WTC11 (cell line): ENCODE data around the gene VEGFA. TPM values are rescaled to one million over a fixed set of nuclear protein-coding genes. Genes with fewer than 3 reads are reported as not detected.

ENCODE experiments used
- ATAC-seq: fragments of 200-7000 bp; cut with Tn5 transposase; 2 replicates; pipeline ENCODE4 v1.10.0; 2021; ENCODE audit warnings: mild to moderate bottlenecking, moderate library complexity
- CTCF ChIA-PET: fragments of 300-600 bp; sonication (Branson Sonifier 250); formaldehyde crosslinking; loops from one replicate; lab custom pipeline; 2021; ENCODE audit warnings: antibody characterized with exemption; lab: Charles Lee
- POLR2A ChIA-PET: fragments of 350-600 bp; sonication (Branson Sonifier 250); formaldehyde crosslinking; loops from one replicate; lab custom pipeline; 2021; ENCODE audit warnings: antibody characterized with exemption; lab: Charles Lee
- DNase-seq: peaks from one replicate; pipeline ENCODE4 v3.0.0; 2021; ENCODE audit warnings: low spot score
- H3K27ac Mint-ChIP-seq: 2 replicates; pipeline ENCODE4 v1.8.0; 2021; ENCODE audit warnings: mixed read lengths
- H3K27me3 Mint-ChIP-seq: 2 replicates; pipeline ENCODE4 v1.8.0; 2021; ENCODE audit warnings: low read depth, mild to moderate bottlenecking, moderate library complexity, mixed read lengths
- H3K36me3 Mint-ChIP-seq: 2 replicates; pipeline ENCODE4 v1.8.0; 2021; ENCODE audit warnings: mixed read lengths
- H3K4me1 Mint-ChIP-seq: 2 replicates; pipeline ENCODE4 v1.8.0; 2022; ENCODE audit warnings: mixed read lengths
- H3K4me3 Mint-ChIP-seq: 2 replicates; pipeline ENCODE4 v1.8.0; 2021; ENCODE audit warnings: mild to moderate bottlenecking, moderate library complexity, mixed read lengths
- H3K9me3 Mint-ChIP-seq: 2 replicates; pipeline ENCODE4 v1.8.0; 2021; ENCODE audit warnings: mixed read lengths
- FOXJ3 ChIP-seq: sonication (generic); formaldehyde crosslinking; IDR thresholded peaks from 2 replicates; pipeline ENCODE4 v1.9.0; 2021; ENCODE audit warnings: missing genetic modification reagents, mild to moderate bottlenecking, borderline replicate concordance
- NR3C1 ChIP-seq: sonication (generic); formaldehyde crosslinking; conservative IDR thresholded peaks from 2 replicates; pipeline ENCODE4 v1.8.1; 2023; ENCODE audit warnings: low read depth, mild to moderate bottlenecking, missing genetic modification reagents
- SOX15 ChIP-seq: fragments of 250-450 bp; sonication (Bioruptor Pico); IDR thresholded peaks from 2 replicates; pipeline ENCODE4 v1.9.0; 2021; ENCODE audit warnings: mild to moderate bottlenecking
- TEAD1 ChIP-seq: sonication (generic); formaldehyde crosslinking; IDR thresholded peaks from 2 replicates; pipeline ENCODE4 v1.8.0; 2022; ENCODE audit warnings: mild to moderate bottlenecking, missing genetic modification reagents
- ZNF423 ChIP-seq: fragments of 250-450 bp; sonication (Bioruptor Pico); IDR thresholded peaks from 2 replicates; pipeline ENCODE4 v2.1.2; 2022; ENCODE audit warnings: mild to moderate bottlenecking, moderate library complexity
- total RNA-seq: library from RNA; stranded (reverse); gene quantifications from 3 replicates; pipeline ENCODE4 v1.2.3, GENCODE V29; 2021
- TF ChIP-seq, protein P1 (sequence below): sonication (generic); formaldehyde crosslinking; IDR thresholded peaks from 2 replicates; pipeline ENCODE4 v1.8.0; 2023; ENCODE audit warnings: missing genetic modification reagents
- TF ChIP-seq, protein P2 (sequence below): sonication (generic); formaldehyde crosslinking; IDR thresholded peaks from 2 replicates; pipeline ENCODE4 v1.8.1; 2022; ENCODE audit warnings: missing genetic modification reagents, borderline replicate concordance
- TF ChIP-seq, protein P3 (sequence below): sonication (generic); formaldehyde crosslinking; IDR thresholded peaks from 2 replicates; pipeline ENCODE4 v1.8.1; 2023; ENCODE audit warnings: mild to moderate bottlenecking, missing genetic modification reagents, moderate library complexity
- TF ChIP-seq, protein P4 (sequence below): sonication (generic); formaldehyde crosslinking; IDR thresholded peaks from 2 replicates; pipeline ENCODE4 v1.8.0; 2022; ENCODE audit warnings: mild to moderate bottlenecking, missing genetic modification reagents
- TF ChIP-seq, protein P5 (sequence below): fragments of 250-450 bp; sonication (Bioruptor Pico); IDR thresholded peaks from 2 replicates; pipeline ENCODE4 v2.1.2; 2022; ENCODE audit warnings: mild to moderate bottlenecking, moderate library complexity
- TF ChIP-seq, protein P6 (sequence below): fragments of 250-450 bp; sonication (Bioruptor Pico); IDR thresholded peaks from 2 replicates; pipeline ENCODE4 v1.9.0; 2021; ENCODE audit warnings: mild to moderate bottlenecking, borderline replicate concordance

The VEGFA gene
- total RNA-seq, 1 experiment from 2014 or later = 43.8 TPM

DNA sequence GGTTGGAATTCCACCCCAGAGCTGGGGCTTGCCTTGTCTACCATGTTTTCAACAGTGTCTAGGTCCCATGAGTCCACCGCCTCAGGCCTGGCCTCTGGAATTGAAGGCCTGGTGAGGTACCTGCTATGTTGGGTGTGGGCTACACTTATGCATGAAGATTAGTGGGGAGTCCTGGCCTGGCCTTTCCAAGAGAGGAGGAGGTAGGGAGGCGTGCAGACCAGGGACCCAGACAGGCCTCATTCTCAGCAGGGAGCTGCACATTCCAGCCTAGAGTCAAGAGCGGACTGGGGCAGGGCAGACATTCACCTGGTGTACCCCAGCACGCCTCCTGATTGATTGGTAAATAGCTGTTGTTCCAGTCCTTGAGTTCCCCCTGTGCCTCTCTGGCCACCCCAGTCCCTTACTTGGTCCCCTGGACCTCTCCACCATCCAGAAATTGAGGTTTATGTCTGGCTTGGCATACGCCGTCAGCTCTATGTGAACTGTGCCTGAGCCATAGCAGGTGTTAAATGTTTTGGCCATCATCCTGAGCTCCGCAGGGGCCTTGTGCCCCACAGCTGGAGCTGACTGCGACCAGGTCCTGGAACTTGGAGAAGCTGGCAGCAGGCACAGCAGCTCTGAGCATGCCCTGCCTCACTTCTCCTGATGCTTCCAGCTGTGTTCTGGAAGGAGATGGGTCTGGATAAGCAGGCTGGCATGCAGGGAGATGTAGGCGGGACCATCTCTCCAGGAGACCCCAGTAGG, 8.2 kb upstream of the VEGFA start:
- no peak overlapping the region for H3K27ac Mint-ChIP-seq

DNA sequence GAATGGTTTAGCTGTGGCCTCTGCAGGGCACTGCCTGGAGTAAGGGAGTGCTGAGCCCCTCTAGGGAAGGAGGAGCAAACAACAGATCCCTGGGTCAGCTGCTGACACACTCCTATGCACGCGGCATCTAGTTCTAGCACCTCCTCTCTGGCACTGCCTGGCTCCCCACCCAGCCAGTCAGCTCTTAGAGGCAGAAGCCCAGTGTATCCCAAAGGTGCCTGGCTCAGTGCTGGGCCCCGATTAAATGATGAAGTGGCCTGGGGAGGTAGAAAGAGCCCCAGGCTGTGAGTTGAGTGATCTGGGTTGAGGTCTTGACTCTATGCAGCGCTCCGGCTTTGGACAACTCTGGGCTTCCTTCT, 7.6 kb upstream of the VEGFA start:
- Mint-ChIP-seq H3K27ac (no peak overlapping the region), H3K36me3 (no peaks in the 10 kb centered on the region), H3K4me1 (peaks cover 41% of the 10 kb centered on the region), H3K9me3 (no peaks in the 10 kb centered on the region), H3K4me3 (no peak overlapping the region), H3K27me3 (peaks cover 8% of the 10 kb centered on the region)
- DNase-seq = no peak
- ChIA-PET POLR2A (interaction anchor here (0.9 kb wide), 1 partner anchor 8 kb away, joined by 3 read pairs; the partner anchor contains the start of gene VEGFA), CTCF (interaction anchor here (0.5 to 6.1 kb wide), 12 partner anchors 7 to 317 kb away, joined by 3 to 67 read pairs (median 6); partner anchors contain the start of gene VEGFA)
- ATAC-seq = no peak
- TF ChIP-seq, protein P1, sequence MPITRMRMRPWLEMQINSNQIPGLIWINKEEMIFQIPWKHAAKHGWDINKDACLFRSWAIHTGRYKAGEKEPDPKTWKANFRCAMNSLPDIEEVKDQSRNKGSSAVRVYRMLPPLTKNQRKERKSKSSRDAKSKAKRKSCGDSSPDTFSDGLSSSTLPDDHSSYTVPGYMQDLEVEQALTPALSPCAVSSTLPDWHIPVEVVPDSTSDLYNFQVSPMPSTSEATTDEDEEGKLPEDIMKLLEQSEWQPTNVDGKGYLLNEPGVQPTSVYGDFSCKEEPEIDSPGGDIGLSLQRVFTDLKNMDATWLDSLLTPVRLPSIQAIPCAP = no peak
- TF ChIP-seq FOXJ3 (CRISPR knock-in tag) (no peak), SOX15 (CRISPR knock-in tag) (no peak), NR3C1 (CRISPR knock-in tag) (no peak)
- TF ChIP-seq, protein P2, sequence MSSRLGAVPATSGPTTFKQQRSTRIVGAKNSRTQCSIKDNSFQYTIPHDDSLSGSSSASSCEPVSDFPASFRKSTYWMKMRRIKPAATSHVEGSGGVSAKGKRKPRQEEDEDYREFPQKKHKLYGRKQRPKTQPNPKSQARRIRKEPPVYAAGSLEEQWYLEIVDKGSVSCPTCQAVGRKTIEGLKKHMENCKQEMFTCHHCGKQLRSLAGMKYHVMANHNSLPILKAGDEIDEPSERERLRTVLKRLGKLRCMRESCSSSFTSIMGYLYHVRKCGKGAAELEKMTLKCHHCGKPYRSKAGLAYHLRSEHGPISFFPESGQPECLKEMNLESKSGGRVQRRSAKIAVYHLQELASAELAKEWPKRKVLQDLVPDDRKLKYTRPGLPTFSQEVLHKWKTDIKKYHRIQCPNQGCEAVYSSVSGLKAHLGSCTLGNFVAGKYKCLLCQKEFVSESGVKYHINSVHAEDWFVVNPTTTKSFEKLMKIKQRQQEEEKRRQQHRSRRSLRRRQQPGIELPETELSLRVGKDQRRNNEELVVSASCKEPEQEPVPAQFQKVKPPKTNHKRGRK (CRISPR knock-in tag) = no peak
- TF ChIP-seq, protein P3, sequence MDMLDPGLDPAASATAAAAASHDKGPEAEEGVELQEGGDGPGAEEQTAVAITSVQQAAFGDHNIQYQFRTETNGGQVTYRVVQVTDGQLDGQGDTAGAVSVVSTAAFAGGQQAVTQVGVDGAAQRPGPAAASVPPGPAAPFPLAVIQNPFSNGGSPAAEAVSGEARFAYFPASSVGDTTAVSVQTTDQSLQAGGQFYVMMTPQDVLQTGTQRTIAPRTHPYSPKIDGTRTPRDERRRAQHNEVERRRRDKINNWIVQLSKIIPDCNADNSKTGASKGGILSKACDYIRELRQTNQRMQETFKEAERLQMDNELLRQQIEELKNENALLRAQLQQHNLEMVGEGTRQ (CRISPR knock-in tag) = no peak

More for the DNA sequence above, 8.2 kb upstream of the VEGFA start:
- Mint-ChIP-seq H3K4me3 (no peak overlapping the region), H3K36me3 (no peaks in the 10 kb centered on the region)
- TF ChIP-seq TEAD1 (no peak), ZNF423 (peak; percentile 25; the same call in 1 of the 2 replicates)
- TF ChIP-seq, protein P4, sequence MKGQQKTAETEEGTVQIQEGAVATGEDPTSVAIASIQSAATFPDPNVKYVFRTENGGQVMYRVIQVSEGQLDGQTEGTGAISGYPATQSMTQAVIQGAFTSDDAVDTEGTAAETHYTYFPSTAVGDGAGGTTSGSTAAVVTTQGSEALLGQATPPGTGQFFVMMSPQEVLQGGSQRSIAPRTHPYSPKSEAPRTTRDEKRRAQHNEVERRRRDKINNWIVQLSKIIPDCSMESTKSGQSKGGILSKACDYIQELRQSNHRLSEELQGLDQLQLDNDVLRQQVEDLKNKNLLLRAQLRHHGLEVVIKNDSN (CRISPR knock-in tag) = no peak
- TF ChIP-seq, protein P5, sequence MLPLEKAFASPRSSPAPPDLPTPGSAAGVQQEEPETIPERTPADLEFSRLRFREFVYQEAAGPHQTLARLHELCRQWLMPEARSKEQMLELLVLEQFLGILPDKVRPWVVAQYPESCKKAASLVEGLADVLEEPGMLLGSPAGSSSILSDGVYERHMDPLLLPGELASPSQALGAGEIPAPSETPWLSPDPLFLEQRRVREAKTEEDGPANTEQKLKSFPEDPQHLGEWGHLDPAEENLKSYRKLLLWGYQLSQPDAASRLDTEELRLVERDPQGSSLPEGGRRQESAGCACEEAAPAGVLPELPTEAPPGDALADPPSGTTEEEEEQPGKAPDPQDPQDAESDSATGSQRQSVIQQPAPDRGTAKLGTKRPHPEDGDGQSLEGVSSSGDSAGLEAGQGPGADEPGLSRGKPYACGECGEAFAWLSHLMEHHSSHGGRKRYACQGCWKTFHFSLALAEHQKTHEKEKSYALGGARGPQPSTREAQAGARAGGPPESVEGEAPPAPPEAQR (CRISPR knock-in tag) = no peak
- TF ChIP-seq, protein P6, sequence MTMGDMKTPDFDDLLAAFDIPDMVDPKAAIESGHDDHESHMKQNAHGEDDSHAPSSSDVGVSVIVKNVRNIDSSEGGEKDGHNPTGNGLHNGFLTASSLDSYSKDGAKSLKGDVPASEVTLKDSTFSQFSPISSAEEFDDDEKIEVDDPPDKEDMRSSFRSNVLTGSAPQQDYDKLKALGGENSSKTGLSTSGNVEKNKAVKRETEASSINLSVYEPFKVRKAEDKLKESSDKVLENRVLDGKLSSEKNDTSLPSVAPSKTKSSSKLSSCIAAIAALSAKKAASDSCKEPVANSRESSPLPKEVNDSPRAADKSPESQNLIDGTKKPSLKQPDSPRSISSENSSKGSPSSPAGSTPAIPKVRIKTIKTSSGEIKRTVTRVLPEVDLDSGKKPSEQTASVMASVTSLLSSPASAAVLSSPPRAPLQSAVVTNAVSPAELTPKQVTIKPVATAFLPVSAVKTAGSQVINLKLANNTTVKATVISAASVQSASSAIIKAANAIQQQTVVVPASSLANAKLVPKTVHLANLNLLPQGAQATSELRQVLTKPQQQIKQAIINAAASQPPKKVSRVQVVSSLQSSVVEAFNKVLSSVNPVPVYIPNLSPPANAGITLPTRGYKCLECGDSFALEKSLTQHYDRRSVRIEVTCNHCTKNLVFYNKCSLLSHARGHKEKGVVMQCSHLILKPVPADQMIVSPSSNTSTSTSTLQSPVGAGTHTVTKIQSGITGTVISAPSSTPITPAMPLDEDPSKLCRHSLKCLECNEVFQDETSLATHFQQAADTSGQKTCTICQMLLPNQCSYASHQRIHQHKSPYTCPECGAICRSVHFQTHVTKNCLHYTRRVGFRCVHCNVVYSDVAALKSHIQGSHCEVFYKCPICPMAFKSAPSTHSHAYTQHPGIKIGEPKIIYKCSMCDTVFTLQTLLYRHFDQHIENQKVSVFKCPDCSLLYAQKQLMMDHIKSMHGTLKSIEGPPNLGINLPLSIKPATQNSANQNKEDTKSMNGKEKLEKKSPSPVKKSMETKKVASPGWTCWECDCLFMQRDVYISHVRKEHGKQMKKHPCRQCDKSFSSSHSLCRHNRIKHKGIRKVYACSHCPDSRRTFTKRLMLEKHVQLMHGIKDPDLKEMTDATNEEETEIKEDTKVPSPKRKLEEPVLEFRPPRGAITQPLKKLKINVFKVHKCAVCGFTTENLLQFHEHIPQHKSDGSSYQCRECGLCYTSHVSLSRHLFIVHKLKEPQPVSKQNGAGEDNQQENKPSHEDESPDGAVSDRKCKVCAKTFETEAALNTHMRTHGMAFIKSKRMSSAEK (CRISPR knock-in tag) = no peak
- TF ChIP-seq, all 79 proteins: peak for 1
- H3K4me1 Mint-ChIP-seq = peaks cover 36% of the 10 kb centered on the region
- ChIA-PET CTCF (interaction anchor here (0.5 to 6.1 kb wide), 13 partner anchors 8 to 317 kb away, joined by 3 to 67 read pairs (median 5); partner anchors contain the start of gene VEGFA), POLR2A (interaction anchor here (0.9 kb wide), 1 partner anchor 9 kb away, joined by 3 read pairs; the partner anchor contains the start of gene VEGFA)
- peaks cover 8% of the 10 kb centered on the region for H3K27me3 Mint-ChIP-seq
- ATAC-seq (no peak), DNase-seq (no peak)
- H3K9me3 Mint-ChIP-seq = no peaks in the 10 kb centered on the region
